K562 (cell line): Measurements from ENCODE around the gene MYMX. TPM values are rescaled to one million over a fixed set of nuclear protein-coding genes. Genes with fewer than 3 reads are reported as not detected.

Experiments
- GABPA ChIP-seq: fragments of 200-800 bp; sonication (Bioruptor generic); conservative IDR thresholded peaks from 2 replicates; pipeline ENCODE4 v1.6.1; 2016; ENCODE audit warnings: low read depth, missing genetic modification characterization, missing compliant biosample characterization
- NRF1 ChIP-seq, 2 experiments: fragments of 450-650 bp; IDR thresholded peaks in 1 of 2; conservative IDR thresholded peaks in 1 of 2; 2 replicates each; pipeline ENCODE4 v1.6.1; 2014; ENCODE audit warnings: mild to moderate bottlenecking in 2 of 2
- SRSF7 ChIP-seq: fragments of 200-400 bp; formaldehyde crosslinking; optimal IDR thresholded peaks from 2 replicates; pipeline ENCODE3; 2017; ENCODE audit warnings: mild to moderate bottlenecking, low read depth, low read length
- ZKSCAN8 ChIP-seq: fragments of 200-800 bp; sonication (Bioruptor generic); IDR thresholded peaks from 2 replicates; pipeline ENCODE4 v1.6.1; 2016; ENCODE audit warnings: missing genetic modification characterization, missing compliant biosample characterization
- ZNF277 ChIP-seq: fragments of 250-450 bp; sonication (Bioruptor Pico); IDR thresholded peaks from 2 replicates; pipeline ENCODE4 v1.8.0; 2022; ENCODE audit warnings: inconsistent platforms, mild to moderate bottlenecking, moderate library complexity, borderline replicate concordance
- polyA plus RNA-seq, 8 experiments: library from polyadenylated mRNA; depleted of rRNA in 4 of 8; stranded (reverse) in 5 of 8; unstranded in 3 of 8; fragments of >200 nt; fragmentation: Nextera tagmentation in 2 of 8; fragmentation: Illumina TruSeq in 1 of 8; extraction: Ambion mirVana in 2 of 8; extraction: Trizol in 1 of 8; gene quantifications; 2 replicates each; pipeline versions ENCODE4 v1.2.1 to v1.2.3, GENCODE V29; 2011 to 2014; ENCODE audit warnings: inconsistent platforms in 1 of 8, missing spikeins in 1 of 8
- total RNA-seq, 7 experiments: library from RNA; depleted of rRNA in 6 of 7; stranded (reverse); fragments of >200 nt in 6 of 7; fragmentation: Illumina TruSeq in 2 of 7; extraction: Trizol in 2 of 7; gene quantifications; 2 replicates each; pipeline versions ENCODE4 v1.2.1 to v1.2.3, GENCODE V29; 2011 to 2021; ENCODE audit warnings: low replicate concordance in 1 of 7
- TF ChIP-seq, protein P1 (sequence below): fragments of 450-650 bp; IDR thresholded peaks from 2 replicates; pipeline ENCODE4 v1.6.1; 2016
- TF ChIP-seq, protein P2 (sequence below): fragments of 250-450 bp; sonication (Bioruptor Pico); IDR thresholded peaks from 2 replicates; pipeline ENCODE4 v1.5.0; 2022; ENCODE audit warnings: mild to moderate bottlenecking

MYMX gene
- total and polyA plus RNA-seq, 9 of the 15 experiments (the other 6 are each of a cell fraction or from before 2014, with no cell fraction given): 0.12 TPM; not detected in 8

- no peak for TF ChIP-seq ZNF277
- TF ChIP-seq GABPA (tag): no peak
- TF ChIP-seq, protein P1, sequence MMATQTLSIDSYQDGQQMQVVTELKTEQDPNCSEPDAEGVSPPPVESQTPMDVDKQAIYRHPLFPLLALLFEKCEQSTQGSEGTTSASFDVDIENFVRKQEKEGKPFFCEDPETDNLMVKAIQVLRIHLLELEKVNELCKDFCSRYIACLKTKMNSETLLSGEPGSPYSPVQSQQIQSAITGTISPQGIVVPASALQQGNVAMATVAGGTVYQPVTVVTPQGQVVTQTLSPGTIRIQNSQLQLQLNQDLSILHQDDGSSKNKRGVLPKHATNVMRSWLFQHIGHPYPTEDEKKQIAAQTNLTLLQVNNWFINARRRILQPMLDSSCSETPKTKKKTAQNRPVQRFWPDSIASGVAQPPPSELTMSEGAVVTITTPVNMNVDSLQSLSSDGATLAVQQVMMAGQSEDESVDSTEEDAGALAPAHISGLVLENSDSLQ: peak; percentile 40
- no peak; the same call in 1 of the 2 replicates for TF ChIP-seq ZKSCAN8 (CRISPR knock-in tag)
- TF ChIP-seq NRF1 (conservative IDR thresholded peaks at IDR 0.05 in 1 of 2, IDR thresholded peaks at IDR 0.05 in 1 of 2): 0 out of 4 replicates have a peak, but pooled peaks of 1 of the 2 experiments have one; percentile 11
- TF ChIP-seq, protein P2, sequence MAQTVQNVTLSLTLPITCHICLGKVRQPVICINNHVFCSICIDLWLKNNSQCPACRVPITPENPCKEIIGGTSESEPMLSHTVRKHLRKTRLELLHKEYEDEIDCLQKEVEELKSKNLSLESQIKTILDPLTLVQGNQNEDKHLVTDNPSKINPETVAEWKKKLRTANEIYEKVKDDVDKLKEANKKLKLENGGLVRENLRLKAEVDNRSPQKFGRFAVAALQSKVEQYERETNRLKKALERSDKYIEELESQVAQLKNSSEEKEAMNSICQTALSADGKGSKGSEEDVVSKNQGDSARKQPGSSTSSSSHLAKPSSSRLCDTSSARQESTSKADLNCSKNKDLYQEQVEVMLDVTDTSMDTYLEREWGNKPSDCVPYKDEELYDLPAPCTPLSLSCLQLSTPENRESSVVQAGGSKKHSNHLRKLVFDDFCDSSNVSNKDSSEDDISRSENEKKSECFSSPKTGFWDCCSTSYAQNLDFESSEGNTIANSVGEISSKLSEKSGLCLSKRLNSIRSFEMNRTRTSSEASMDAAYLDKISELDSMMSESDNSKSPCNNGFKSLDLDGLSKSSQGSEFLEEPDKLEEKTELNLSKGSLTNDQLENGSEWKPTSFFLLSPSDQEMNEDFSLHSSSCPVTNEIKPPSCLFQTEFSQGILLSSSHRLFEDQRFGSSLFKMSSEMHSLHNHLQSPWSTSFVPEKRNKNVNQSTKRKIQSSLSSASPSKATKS (CRISPR knock-in tag): no peak
- no peak for TF ChIP-seq SRSF7
Observed at GRCh38 chr6:44225579-44226325, 9.0 kb downstream of the MYMX start (continued).
